HFF-Myc (cell line): ENCODE data around the gene INSC.

Source experiments
- DNase-seq: peaks from one replicate; pipeline ENCODE4 v3.0.0-alpha.2; 2011; ENCODE audit warnings: low read depth; ENCODE audit errors: extremely low read depth
- H3K4me3 ChIP-seq: replicated peaks from 2 replicates; pipeline ENCODE4 v1.5.1; 2011; ENCODE audit warnings: low read depth, mild to moderate bottlenecking, control low read depth, low read length
- TF ChIP-seq, protein P1 (sequence below): IDR thresholded peaks from 2 replicates; pipeline ENCODE4 v1.5.1; 2012; ENCODE audit warnings: mild to moderate bottlenecking, low read depth, low read length, control low read depth; ENCODE audit errors: missing control alignments

The INSC gene

DNA sequence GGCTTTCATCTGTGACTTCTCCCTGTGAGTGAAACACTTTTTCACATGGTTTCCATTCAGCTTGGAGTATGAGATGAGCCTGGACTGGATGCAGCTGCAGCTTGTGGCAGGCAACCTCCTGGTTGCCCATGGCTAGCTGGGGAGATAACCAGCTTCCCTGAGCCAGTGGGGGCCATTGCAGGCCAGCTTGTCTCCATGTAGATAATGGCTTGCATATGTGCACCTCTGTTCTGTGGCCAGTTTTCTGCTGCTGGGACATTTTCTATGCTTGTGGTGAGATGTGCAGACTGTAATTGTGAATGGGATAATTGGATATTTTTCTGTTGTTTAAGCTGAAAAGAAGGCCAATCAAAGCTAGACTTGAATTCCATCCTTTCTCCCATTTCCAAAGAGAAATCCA, 38.5 kb downstream of the INSC start:
- no peak for DNase-seq

DNA sequence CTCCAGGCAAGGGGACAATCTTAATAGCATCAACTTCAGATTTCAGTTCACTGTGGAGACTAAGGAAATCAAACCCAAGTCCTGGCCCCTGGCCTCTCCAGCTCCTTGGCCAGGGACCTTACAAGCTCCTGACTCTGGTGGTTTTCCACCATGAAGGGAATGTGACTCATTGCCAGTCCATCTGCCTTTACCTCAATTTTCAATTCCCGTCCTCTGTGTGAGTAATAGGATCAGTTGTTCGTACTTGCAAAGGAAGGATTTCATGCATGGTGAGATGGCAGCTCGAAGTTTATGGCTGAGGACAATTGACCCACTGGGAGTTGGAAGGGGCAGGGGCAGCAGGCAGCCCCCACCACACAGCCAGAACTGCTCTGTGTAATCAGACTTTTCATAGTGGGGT, 42.5 kb downstream of the INSC start:
- no peak overlapping the region for H3K4me3 ChIP-seq
- TF ChIP-seq, protein P1, sequence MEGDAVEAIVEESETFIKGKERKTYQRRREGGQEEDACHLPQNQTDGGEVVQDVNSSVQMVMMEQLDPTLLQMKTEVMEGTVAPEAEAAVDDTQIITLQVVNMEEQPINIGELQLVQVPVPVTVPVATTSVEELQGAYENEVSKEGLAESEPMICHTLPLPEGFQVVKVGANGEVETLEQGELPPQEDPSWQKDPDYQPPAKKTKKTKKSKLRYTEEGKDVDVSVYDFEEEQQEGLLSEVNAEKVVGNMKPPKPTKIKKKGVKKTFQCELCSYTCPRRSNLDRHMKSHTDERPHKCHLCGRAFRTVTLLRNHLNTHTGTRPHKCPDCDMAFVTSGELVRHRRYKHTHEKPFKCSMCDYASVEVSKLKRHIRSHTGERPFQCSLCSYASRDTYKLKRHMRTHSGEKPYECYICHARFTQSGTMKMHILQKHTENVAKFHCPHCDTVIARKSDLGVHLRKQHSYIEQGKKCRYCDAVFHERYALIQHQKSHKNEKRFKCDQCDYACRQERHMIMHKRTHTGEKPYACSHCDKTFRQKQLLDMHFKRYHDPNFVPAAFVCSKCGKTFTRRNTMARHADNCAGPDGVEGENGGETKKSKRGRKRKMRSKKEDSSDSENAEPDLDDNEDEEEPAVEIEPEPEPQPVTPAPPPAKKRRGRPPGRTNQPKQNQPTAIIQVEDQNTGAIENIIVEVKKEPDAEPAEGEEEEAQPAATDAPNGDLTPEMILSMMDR: no peak
- DNase-seq: peak; percentile 27

More for the DNA sequence above, 38.5 kb downstream of the INSC start:
- TF ChIP-seq, protein P1: no peak
- no peak overlapping the region for H3K4me3 ChIP-seq

DNA sequence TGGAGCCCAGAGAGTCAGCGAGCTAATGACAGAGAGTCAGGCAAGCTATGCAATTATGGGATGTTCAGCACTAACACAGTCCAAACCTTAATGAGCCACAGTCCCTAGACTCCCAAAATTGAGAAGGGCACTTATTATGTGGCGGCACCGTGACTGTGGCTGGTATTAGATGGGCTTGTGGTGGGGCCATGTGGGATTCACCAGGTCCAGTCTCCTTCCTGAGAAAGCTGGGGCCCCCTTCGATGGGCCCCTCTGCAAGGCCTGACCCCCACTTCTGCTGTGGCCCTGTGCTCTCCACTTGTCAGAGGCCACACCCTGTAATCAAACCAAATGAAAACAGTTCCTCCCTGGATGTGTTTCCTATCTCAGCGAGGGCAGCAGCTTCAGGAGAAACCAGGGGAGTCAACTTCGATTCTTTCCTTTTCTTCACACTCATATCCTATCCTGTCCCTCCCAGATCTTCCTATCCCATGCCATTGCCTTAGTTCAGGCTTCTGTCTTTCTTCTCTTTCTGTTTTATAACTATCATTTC, 42.9 kb downstream of the INSC start:
- no peak overlapping the region for H3K4me3 ChIP-seq
- no peak for DNase-seq
- TF ChIP-seq, protein P1: no peak

DNA sequence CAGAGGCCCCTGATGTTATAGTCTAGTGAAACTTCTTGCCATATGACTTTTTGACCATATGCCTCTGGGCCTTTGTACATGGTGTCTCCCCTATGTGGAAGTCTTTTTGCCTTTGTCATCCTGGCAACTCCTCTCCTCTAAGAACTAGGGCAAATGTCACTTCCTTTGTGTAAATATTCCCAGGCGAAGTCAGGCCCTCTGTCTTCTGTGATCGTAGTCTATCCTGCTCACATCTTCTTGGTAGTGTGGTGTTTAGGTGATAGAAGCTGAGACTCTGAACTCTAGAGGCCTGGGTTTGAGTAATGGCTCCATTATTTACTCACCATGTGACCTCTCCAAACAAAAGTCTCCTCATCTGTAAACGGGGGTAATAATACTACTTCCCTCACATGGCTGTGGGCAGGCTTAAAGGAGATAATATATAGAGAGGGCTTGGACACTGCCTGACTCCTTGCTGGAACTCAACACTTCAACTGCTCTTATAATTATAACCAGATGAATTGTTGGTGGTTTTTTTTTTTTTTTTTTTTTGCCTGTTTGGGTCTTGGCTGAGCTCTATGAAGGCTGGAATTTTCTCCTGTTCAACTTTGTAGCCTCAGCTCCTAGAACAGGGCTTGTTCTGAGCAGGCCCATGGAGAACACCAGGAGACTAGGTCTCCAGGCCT, 43.8 kb downstream of the INSC start:
- TF ChIP-seq, protein P1: no peak
- peak; percentile 33 for DNase-seq
- H3K4me3 ChIP-seq: no peak overlapping the region

DNA sequence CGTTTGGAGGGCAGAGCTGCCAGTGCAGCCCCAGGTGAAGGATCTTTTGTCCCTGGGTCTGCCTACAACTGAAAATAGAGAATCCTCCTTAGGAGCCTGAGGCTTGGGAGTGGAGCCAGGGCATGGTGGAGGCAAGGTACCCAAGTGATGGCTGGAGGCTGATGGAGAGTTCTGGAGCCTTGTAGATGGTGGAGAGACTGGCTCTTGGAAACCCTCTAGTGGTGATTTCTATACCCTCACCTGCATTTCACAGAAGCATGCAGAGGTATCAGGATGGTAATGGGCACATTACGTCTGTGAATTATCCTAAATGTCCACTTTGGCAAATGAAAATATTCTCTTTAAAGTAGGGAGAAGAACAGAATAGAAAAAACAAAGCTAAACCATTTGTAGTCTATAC, 44.4 kb downstream of the INSC start:
- H3K4me3 ChIP-seq: no peak overlapping the region
- TF ChIP-seq, protein P1: peak; percentile 66
- DNase-seq: no peak

DNA sequence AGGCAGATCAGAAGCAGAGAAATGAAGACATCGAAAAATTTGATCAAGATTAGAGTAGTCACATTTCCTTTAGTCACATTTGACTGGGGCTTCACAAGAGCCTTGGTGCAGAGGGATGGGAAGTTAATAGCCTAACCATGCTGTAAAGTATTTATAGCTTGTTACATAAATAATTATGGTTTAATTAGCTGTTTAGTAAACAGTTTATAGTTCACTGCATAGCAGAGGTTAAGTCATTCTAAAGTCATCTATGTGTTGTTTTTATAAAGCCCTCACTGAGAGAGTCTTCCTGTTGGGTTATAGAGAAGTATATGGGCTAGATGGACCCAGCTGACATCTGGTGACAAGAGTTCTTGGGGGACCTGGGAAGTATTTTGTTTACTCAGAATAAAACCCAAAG, 47.1 kb downstream of the INSC start:
- TF ChIP-seq, protein P1: no peak
- H3K4me3 ChIP-seq: no peak overlapping the region
- DNase-seq: no peak

DNA sequence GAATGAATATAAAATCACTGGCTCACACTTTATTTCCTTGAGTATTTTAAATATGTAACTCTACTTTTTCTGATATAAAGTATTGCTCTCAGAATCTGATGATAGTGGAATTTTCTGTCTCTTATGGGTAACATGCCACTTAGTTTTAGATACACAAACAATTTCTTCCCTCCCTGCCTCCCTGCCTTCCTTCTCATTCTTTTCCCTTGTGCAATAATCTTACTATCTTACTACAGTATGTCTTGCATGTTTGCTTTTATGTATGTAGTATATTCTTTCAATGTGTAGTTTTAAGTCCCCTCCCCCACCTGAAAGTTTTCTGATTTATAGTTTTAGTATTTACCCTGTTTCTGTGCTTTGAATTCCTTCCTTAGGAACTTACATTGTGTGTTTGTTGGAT, 48.4 kb downstream of the INSC start:
- DNase-seq: no peak
- H3K4me3 ChIP-seq: no peak overlapping the region
- TF ChIP-seq, protein P1: no peak
